NCI-H1092 (cell line): ENCODE measurements around the gene BZW2.
"Not testable (repeated sequence)": the region's sequence is repeated elsewhere in the genome, so short reads cannot be mapped to it uniquely, and the experiment has no call there.

ENCODE experiments used
- DNase-seq: peaks from one replicate; lab custom pipeline; 2025; lab: John Stamatoyannopoulos, UW

BZW2 gene

GRCh38 chr7:16670731-16671344 is 24.9 kb downstream of the BZW2 start:
- no peak for DNase-seq

- DNase-seq = no peak
Observed at GRCh38 chr7:16671811-16672210, 25.8 kb downstream of the BZW2 start.

- no peak for DNase-seq
Observed at GRCh38 chr7:16675277-16675676, 29.3 kb downstream of the BZW2 start.

DNA sequence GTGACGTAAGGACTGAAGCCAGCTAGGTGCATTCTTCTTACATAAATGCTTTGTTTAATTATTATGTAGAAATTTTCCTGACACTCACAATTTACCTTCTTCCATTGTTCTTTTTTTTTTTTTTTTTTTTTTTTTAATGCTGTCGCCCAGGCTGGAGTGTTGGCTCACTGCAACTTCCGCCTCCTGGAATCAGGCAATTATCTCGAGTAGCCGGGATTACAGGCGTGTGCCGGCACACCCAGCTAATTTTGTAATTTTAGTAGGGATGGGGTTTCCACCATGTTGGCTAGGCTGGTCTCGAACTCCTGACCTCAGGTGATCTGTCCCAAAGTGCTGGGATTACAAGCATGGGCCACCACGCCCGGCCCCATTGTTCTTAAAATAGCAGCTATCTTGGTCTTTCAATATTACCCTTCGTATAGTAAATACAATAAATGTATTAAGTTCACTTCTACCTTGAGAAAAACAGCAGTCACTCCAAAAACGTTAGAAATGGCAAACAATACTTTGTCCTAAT is 32.1 kb downstream of the BZW2 start:
- DNase-seq = no peak

DNA sequence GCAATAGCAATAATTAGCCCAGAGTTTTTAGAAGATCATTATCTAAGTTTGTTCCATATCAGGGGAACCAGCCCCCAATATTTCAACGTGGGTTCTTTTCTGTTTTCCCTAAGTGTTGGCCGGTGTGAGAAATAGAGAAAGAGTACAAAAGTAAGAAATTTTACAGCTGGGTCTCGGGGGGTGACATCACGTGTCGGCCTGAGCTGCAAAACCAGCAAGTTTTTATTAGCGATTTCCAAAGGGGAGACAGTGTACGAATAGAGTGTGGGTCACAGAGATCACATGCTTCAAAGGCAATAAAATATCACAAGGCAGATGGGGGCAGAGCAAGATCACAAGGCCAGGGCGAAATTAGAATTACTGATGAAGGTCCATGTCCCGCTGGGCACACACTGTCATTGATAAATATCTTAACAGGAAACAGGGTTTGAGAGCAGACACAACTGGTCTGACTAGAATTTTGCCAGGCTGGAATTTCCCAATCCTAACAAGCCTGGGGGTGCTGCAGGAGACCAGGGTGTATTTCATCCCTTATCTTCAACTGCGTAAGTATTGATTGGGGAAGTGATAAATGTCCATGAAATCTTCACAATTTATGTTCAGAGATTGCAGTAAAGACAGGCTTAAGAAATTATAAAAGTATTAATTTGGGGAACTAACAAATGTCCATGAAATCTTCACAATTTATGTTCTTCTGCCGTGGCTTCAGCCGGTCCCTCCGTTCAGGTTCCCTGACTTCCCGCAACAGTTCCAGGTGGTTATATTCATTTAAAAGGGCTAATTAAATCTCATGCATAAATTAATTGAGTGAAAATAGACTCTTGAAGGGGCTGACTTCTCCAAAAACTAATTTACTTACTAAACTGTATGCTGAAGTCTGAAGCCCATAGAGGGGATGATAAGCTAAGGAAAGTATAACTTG is 32.9 kb downstream of the BZW2 start:
- not testable (repeated sequence) for DNase-seq

DNA sequence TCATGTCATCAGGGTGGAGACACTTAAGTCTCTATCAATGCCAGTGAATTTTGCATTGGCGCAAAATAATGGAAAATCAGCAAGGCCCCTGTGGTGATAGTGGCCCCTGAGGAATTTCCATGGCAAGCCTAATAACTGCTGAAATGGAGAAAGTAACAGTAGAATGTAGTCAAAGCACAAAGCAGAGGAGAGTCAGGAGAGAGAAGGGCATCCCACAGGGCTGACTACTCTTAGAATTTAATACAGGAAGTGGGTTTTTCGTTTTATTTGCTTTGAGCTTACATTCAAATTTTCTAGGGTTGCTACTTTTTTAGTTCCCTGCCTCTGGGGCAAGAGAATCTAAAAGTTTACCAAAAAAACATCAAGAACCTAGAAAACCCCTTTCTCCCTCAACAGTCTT is 39.0 kb downstream of the BZW2 start:
- no peak for DNase-seq

DNA sequence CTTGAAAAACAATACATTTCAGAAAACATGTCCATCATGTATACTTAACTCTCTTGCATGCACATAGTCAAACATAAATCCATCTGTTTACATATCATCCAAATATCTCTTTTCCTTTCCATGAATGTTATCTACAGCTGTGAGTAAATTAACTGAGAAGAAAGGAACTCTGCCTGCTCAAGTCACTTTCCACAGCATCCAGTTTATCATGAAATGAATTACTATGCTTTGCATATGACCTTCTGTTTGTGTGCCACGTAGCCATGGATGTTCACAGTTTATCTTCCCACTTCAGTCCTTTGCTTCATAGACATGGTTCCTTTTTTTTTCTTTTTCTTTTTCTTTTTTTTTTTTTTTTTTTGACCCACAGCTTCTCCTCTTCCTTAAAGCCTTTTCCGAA is 39.6 kb downstream of the BZW2 start:
- no peak for DNase-seq

GRCh38 chr7:16688249-16688648 is 42.3 kb downstream of the BZW2 start:
- no peak for DNase-seq

GRCh38 chr7:16691241-16691640 is 45.3 kb downstream of the BZW2 start:
- DNase-seq = no peak

DNA sequence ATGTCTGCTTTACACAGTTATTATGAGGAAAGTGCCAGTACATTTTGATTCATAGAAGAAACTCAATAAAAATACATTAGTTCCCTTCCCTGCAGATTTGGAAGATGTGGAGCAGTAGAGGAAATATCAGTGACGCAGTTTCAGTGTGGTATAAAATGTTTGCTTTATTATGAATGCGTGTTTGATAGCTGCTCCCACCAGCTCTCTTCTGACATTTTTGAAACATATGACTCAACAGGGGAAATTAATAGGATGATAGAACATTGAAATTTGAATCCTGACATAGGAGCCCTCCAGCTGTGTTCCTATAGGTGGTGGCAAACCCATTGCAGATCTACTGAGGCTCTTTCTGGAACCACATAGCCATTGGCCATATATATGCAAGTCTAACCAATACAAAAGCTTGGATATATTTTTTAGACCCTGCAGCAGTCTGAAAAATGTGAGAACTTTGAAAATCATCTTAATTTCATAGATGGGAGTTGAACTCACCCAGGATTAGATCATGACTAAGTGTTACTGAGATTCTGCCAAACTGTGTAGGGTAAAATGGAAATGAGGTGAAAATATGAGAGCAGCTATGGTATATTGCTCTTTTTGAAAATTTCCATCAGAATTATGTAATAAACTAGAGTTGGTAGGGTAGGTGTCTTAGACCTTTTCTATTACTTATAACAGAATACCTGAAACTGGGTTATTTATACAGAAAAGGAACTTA is 47.8 kb downstream of the BZW2 start:
- no peak for DNase-seq

GRCh38 chr7:16694806-16695205 is 48.8 kb downstream of the BZW2 start:
- no peak for DNase-seq

DNA sequence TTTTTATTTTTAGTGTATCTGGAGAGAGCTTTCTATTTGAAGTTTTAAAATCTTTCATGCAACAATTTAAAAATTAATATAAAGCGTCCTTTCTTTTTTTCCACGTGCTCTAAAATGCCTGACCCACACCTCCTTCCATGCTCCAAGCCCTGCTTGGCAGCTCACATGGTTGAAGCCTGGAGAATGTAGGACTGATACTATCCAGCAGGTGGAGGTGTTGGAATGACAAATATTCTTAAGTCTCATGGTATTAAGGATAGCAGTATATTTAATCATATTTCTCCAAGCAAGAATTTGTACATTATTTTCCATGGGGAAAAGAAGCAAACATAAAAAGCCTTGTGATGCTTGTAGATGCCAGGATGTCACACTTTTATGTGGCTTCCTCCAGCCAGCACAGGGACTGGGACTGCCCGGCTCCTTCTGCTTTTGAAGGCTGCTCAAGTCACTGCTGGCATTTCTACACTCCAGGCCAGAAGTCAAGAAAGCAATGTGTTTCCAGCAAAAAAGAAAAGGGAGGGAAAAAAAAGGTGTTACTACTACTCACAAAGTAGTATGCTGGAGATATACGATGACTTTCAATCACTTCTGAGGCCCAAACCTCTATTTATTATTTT is 49.7 kb downstream of the BZW2 start:
- peak; percentile 4 for DNase-seq

DNA sequence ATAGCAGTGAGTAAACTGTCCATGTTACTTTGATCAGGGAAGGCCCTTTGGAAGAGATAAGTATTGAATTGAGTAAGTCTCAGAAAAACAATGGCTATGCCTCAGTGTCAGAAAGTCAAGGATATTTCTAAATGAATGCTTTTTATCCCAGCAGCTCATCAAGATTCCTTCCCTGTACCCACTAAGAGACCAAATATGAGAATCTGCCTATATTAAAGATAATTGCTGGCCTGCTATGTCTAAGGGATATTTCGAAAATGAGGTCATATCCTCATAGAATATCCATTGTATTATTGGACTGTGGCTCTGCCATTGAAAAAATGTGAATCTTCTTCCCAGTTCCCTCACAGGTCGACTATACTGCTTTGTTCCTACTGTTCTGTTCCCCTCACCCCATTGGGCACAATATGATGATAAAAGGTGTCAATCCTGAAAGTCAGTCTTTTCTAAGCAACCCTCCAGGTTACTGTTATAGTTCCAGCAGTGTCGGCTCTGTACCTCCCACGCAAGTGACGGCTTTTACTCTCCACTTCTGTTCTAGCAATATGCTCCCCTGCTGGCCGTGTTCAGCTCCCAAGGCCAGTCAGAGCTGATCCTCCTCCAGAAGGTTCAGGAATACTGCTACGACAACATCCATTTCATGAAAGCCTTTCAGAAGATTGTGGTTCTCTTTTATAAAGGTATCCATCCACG is 51.7 kb downstream of the BZW2 start:
- no peak for DNase-seq

GRCh38 chr7:16698200-16698905 is 52.4 kb downstream of the BZW2 start:
- DNase-seq = no peak

GRCh38 chr7:16702441-16702840 is 56.5 kb downstream of the BZW2 start:
- no peak for DNase-seq

DNA sequence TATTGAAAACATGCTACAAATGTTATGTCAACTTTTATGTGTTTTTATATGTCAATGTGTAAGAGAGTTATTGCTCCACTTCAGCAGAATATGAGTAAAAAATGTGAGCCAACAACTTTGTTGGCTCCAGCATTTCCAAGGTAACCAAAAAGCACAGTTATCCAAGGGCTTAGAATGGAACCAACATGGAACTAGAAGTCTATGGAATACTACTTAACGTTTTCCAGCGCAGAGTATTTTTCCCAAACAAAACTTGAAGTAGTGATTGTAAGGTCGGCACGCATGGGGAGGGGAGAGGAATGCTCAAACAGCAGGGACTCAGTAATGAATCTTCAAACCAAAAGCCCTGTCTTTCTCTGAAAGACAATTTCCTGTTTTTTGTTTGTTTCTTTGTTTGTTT is 62.5 kb downstream of the BZW2 start:
- no peak for DNase-seq

- no peak for DNase-seq
Observed at GRCh38 chr7:16708980-16709379, 63.0 kb downstream of the BZW2 start.

DNA sequence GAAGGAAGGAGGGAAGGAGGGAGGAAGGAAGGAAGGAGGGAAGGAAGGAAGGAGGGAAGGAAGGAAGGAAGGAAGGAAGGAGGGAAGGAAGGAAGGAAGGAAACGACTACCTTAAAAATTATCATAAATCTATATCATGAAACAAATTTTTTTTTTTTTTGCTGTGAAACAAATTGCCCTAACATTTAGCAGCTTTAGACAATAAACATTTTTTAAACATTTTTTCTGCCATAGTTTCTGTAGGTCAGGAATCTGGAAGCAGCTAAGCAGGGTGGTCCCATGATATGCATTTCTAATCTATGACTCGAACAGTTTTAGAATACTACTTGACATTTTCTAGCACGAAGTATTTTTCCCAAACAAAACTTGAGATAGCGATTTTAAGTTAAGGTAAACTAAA is 64.7 kb downstream of the BZW2 start:
- no peak for DNase-seq

DNA sequence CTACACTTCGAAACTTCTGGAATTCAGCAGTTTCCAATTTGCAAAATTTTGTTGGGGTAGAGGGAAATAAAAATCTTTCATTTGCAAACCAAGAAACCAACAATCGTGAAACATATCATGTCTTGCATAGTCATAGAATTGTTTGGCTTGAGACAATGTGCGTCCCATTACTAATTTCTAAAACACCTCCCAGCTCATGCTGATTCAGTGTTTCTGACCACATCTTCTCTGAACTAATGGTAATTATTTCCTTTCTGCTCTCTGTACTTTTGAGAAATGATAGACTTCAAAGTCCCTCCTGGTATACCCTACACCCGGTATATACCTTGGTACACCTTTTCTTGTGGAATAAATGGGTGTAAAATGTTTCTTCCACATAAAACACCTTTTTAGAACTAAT is 65.7 kb downstream of the BZW2 start:
- no peak for DNase-seq

GRCh38 chr7:16712916-16713315 is 66.9 kb downstream of the BZW2 start:
- DNase-seq = no peak

GRCh38 chr7:16715928-16716327 is 69.9 kb downstream of the BZW2 start:
- DNase-seq = no peak
